SK-N-SH (cell line): ENCODE data around the gene PLLP. TPM values are rescaled to one million over a fixed set of nuclear protein-coding genes. Genes with fewer than 3 reads are reported as not detected.

Source experiments
- CTCF ChIA-PET: fragments of 300-600, 350-600 bp; formaldehyde crosslinking; extraction: SDS; loops from one replicate; lab custom pipeline; 2021; lab: Yijun Ruan, JAX
- POLR2A ChIA-PET: fragments of 350-600 bp; sonication (Branson Sonifier 250); formaldehyde crosslinking; extraction: SDS; loops from one replicate; lab custom pipeline; 2020; ENCODE audit warnings: antibody characterized with exemption, inconsistent platforms; lab: Yijun Ruan, JAX
- DNase-seq: peaks from one replicate; pipeline ENCODE4 v3.0.0; 2012
- H2AFZ ChIP-seq: fragments of 200-600 bp; sonication (generic); 2 replicates; pipeline ENCODE4 v1.8.1; 2016; ENCODE audit warnings: antibody characterized with exemption, mild to moderate bottlenecking, low read depth
- H3F3A ChIP-seq: fragments of 200-600 bp; sonication (generic); replicated peaks from 2 replicates; pipeline ENCODE3; 2016; ENCODE audit warnings: antibody characterized with exemption, mild to moderate bottlenecking; ENCODE audit not compliant: insufficient read depth
- H3K27ac ChIP-seq, 2 experiments: fragments of 200-500 bp in 1 of 2; fragments of 200-600 bp in 1 of 2; sonication (Bioruptor generic) in 1 of 2; sonication (generic), shearing (Covaris generic) in 1 of 2; 2 replicates each; pipeline versions ENCODE4 v1.5.1 to v1.6.1; 2014 to 2016; ENCODE audit warnings: low read depth in 2 of 2, inconsistent platforms in 1 of 2, low read length in 1 of 2, mild to moderate bottlenecking in 1 of 2, mixed read lengths in 1 of 2
- H3K27me3 ChIP-seq: fragments of 200-600 bp; sonication (generic), shearing (Covaris generic); 2 replicates; pipeline ENCODE4 v1.6.1; 2016; ENCODE audit warnings: mixed run types; ENCODE audit not compliant: insufficient read depth
- H3K36me3 ChIP-seq, 2 experiments: fragments of 200-500 bp in 1 of 2; fragments of 200-600 bp in 1 of 2; sonication (Bioruptor generic) in 1 of 2; sonication (generic) in 1 of 2; replicated peaks in 1 of 2; 2 replicates each; pipeline versions ENCODE3 to v1.5.1; 2014 to 2016; ENCODE audit warnings: low read length in 1 of 2, mild to moderate bottlenecking in 1 of 2; ENCODE audit not compliant: insufficient read depth in 2 of 2, control insufficient read depth in 1 of 2
- H3K4me1 ChIP-seq, 2 experiments: fragments of 200-500 bp in 1 of 2; fragments of 200-600 bp in 1 of 2; sonication (Bioruptor generic) in 1 of 2; sonication (generic), shearing (Covaris generic) in 1 of 2; 2 replicates each; pipeline versions ENCODE4 v1.5.1 to v1.6.1; 2014 to 2016; ENCODE audit warnings: low read depth in 1 of 2, low read length in 1 of 2, mixed run types in 1 of 2; ENCODE audit not compliant: insufficient read depth in 2 of 2, control insufficient read depth in 1 of 2
- H3K4me2 ChIP-seq: fragments of 200-600 bp; sonication (generic), shearing (Covaris generic); 2 replicates; pipeline ENCODE4 v1.6.1; 2017; ENCODE audit warnings: mixed run types
- H3K4me3 ChIP-seq, 2 experiments: fragments of 200-500 bp in 1 of 2; fragments of 200-600 bp in 1 of 2; sonication (Bioruptor generic) in 1 of 2; sonication (generic), shearing (Covaris generic) in 1 of 2; 2 replicates each; pipeline versions ENCODE4 v1.5.1 to v1.8.1; 2014 to 2016; ENCODE audit warnings: low read depth in 2 of 2, inconsistent platforms in 1 of 2, low read length in 1 of 2, mild to moderate bottlenecking in 1 of 2, mixed read lengths in 1 of 2, moderate library complexity in 1 of 2
- H3K79me2 ChIP-seq: fragments of 200-600 bp; sonication (generic); 2 replicates; pipeline ENCODE4 v1.8.1; 2017; ENCODE audit warnings: mild to moderate bottlenecking; ENCODE audit not compliant: insufficient read depth
- H3K9ac ChIP-seq: fragments of 200-600 bp; sonication (generic); 2 replicates; pipeline ENCODE4 v1.6.1; 2017; ENCODE audit warnings: mixed run types
- H3K9me2 ChIP-seq: fragments of 200-600 bp; sonication (generic); 2 replicates; pipeline ENCODE4 v1.6.1; 2017; ENCODE audit warnings: mixed run types
- H3K9me3 ChIP-seq: fragments of 200-600 bp; sonication (generic); 2 replicates; pipeline ENCODE4 v1.6.1; 2017; ENCODE audit warnings: mixed run types, mild to moderate bottlenecking, moderate library complexity
- H4K20me1 ChIP-seq: fragments of 200-600 bp; sonication (generic); 2 replicates; pipeline ENCODE4 v1.6.1; 2017; ENCODE audit warnings: mild to moderate bottlenecking, mixed run types; ENCODE audit not compliant: insufficient read depth
- CHD2 ChIP-seq: fragments of 150-350 bp; IDR thresholded peaks from 2 replicates; pipeline ENCODE4 v1.6.1; 2018; ENCODE audit warnings: low read length; ENCODE audit not compliant: partially characterized antibody
- CTCF ChIP-seq: fragments of 200-600 bp; sonication (generic); IDR thresholded peaks from 2 replicates; pipeline ENCODE4 v1.6.1; 2017; ENCODE audit warnings: antibody characterized with exemption, mild to moderate bottlenecking, moderate library complexity
- EP300 ChIP-seq, 2 experiments: IDR thresholded peaks; 2 replicates each; pipeline versions ENCODE4 v1.4.0 to v1.6.1; 2012; ENCODE audit warnings: borderline replicate concordance in 1 of 2, low read depth in 1 of 2, low read length in 1 of 2
- FOXJ3 ChIP-seq: sonication (generic); formaldehyde crosslinking; IDR thresholded peaks from 2 replicates; pipeline ENCODE4 v1.5.1; 2020; ENCODE audit warnings: mild to moderate bottlenecking, missing genetic modification reagents
- FOXM1 ChIP-seq: IDR thresholded peaks from 2 replicates; pipeline ENCODE4 v1.4.0; 2012; ENCODE audit warnings: low read depth, mild to moderate bottlenecking
- GATA2 ChIP-seq: sonication (generic); formaldehyde crosslinking; IDR thresholded peaks from 2 replicates; pipeline ENCODE4 v1.5.0; 2020; ENCODE audit warnings: mild to moderate bottlenecking, missing genetic modification reagents
- JUND ChIP-seq: IDR thresholded peaks from 2 replicates; pipeline ENCODE4 v1.4.0; 2012
- MXI1 ChIP-seq: IDR thresholded peaks from 2 replicates; pipeline ENCODE4 v1.6.1; 2012; ENCODE audit warnings: mild to moderate bottlenecking, low read depth, low read length, improper control_type of control experiment
- NFIC ChIP-seq: IDR thresholded peaks from 2 replicates; pipeline ENCODE4 v1.4.0; 2012; ENCODE audit warnings: borderline replicate concordance
- PBX3 ChIP-seq: IDR thresholded peaks from 2 replicates; pipeline ENCODE4; 2012
- RAD21 ChIP-seq: IDR thresholded peaks from 2 replicates; pipeline ENCODE4 v1.6.1; 2012; ENCODE audit warnings: mild to moderate bottlenecking, low read length
- RXRA ChIP-seq: IDR thresholded peaks from 2 replicates; pipeline ENCODE4 v1.4.0; 2012; ENCODE audit warnings: low read depth, mild to moderate bottlenecking, borderline replicate concordance
- TAF1 ChIP-seq: IDR thresholded peaks from 2 replicates; pipeline ENCODE4 v1.6.1; 2012; ENCODE audit warnings: low read depth, mild to moderate bottlenecking, low read length, moderate library complexity, borderline replicate concordance
- TCF12 ChIP-seq: IDR thresholded peaks from 2 replicates; pipeline ENCODE4 v1.4.0; 2012
- USF1 ChIP-seq: IDR thresholded peaks from 2 replicates; pipeline ENCODE4 v1.4.0; 2012; ENCODE audit warnings: low read depth, borderline replicate concordance
- YY1 ChIP-seq: IDR thresholded peaks from 2 replicates; pipeline ENCODE4 v1.4.0; 2012; ENCODE audit warnings: low read depth, mild to moderate bottlenecking
- ZBTB33 ChIP-seq: IDR thresholded peaks from 2 replicates; pipeline ENCODE4 v1.4.0; 2012; ENCODE audit warnings: low read depth, borderline replicate concordance
- WGBS: methylation state at CpG from one replicate; pipeline ENCODE4 v1.1.6; 2017; ENCODE audit warnings: low lambda C conversion rate; 5-methylcytosine and 5-hydroxymethylcytosine counted together
- polyA plus RNA-seq, 3 experiments: library from polyadenylated mRNA; depleted of rRNA; stranded (reverse); fragments of >200 nt; gene quantifications; 2 replicates each; pipeline ENCODE4 v1.2.3, GENCODE V29; 2012

Gene PLLP
- polyA plus RNA-seq, 1 of the 3 experiments (the other 2 are of a cell fraction) = 1.3 TPM

- Histone ChIP-seq H3K9ac (no peak overlapping the region), H4K20me1 (no peaks in the 10 kb centered on the region), H3K9me3 (no peaks in the 10 kb centered on the region), H3K36me3 (no peaks in the 10 kb centered on the region), H3K4me1 (peaks cover 0 to 22% of the 10 kb centered on the region in 2 experiments; a peak in 2 of 4 replicates), H3K4me3 (no peak overlapping the region), H3K27ac (no peak overlapping the region), H3F3A (peaks cover 10% of the 10 kb centered on the region), H3K79me2 (no peaks in the 10 kb centered on the region), H3K4me2 (no peak overlapping the region), H3K9me2 (no peaks in the 10 kb centered on the region), H3K27me3 (no peaks in the 10 kb centered on the region), H2AFZ (no peak overlapping the region)
- POLR2A ChIA-PET = no interaction called here
- no peak for DNase-seq
- TF ChIP-seq CTCF = no peak
- TF ChIP-seq FOXM1 = no peak
- no peak for TF ChIP-seq YY1
- no peak for TF ChIP-seq USF1
- no peak for TF ChIP-seq TAF1
- TF ChIP-seq MXI1 = no peak
- no peak for TF ChIP-seq FOXJ3
- TF ChIP-seq ZBTB33 = no peak
- TF ChIP-seq TCF12 = no peak
- no peak for TF ChIP-seq NFIC
- no peak for TF ChIP-seq CHD2
- 78% methylated on average over 2 of the region's 2 CpGs for WGBS
- CTCF ChIA-PET = interaction anchor here (1.7 kb wide), 1 partner anchor 98 kb away, joined by 3 read pairs; no protein-coding TSS in a partner anchor
Measured at GRCh38 chr16:57319646-57320045, 35.2 kb upstream of the PLLP start.

GRCh38 chr16:57318240-57318970 is 33.9 kb upstream of the PLLP start:
- POLR2A ChIA-PET = no interaction called here
- TF ChIP-seq PBX3 (no peak), RXRA (no peak), JUND (no peak), RAD21 (no peak), GATA2 (CRISPR knock-in tag) (no peak), MXI1 (no peak), EP300 (IDR thresholded peaks at IDR 0.05; ENCODE audit: borderline replicate concordance in 1 of 2, low read depth in 1 of 2, low read length in 1 of 2) (no peak)
- TF ChIP-seq, all 33 proteins: peak for 0
- Histone ChIP-seq H3K9me3 (no peaks in the 10 kb centered on the region), H3K9me2 (no peaks in the 10 kb centered on the region), H3K79me2 (no peaks in the 10 kb centered on the region), H2AFZ (no peak overlapping the region), H3F3A (peaks cover 10% of the 10 kb centered on the region), H3K4me1 (peaks cover 0 to 29% of the 10 kb centered on the region in 2 experiments; a peak in 2 of 4 replicates), H3K4me2 (no peak overlapping the region), H3K27ac (no peak overlapping the region), H3K27me3 (no peaks in the 10 kb centered on the region), H3K36me3 (no peaks in the 10 kb centered on the region), H3K9ac (no peak overlapping the region), H4K20me1 (no peaks in the 10 kb centered on the region), H3K4me3 (no peak overlapping the region)
- CTCF ChIA-PET = interaction anchor here (1.9 kb wide), 1 partner anchor 18 kb away, joined by 4 read pairs; no protein-coding TSS in a partner anchor
- DNase-seq = no peak
- WGBS = 93% methylated on average over 11 of the region's 13 CpGs
